EH (cell line): Measurements from ENCODE around the gene STKLD1.
"Not testable (repeated sequence)": the region's sequence is repeated elsewhere in the genome, so short reads cannot be mapped to it uniquely, and the experiment has no call there.

ENCODE experiments used
- DNase-seq: peaks from one replicate; pipeline ENCODE4 v3.0.0-alpha.2; 2015; ENCODE audit warnings: low read depth

Gene STKLD1

DNA sequence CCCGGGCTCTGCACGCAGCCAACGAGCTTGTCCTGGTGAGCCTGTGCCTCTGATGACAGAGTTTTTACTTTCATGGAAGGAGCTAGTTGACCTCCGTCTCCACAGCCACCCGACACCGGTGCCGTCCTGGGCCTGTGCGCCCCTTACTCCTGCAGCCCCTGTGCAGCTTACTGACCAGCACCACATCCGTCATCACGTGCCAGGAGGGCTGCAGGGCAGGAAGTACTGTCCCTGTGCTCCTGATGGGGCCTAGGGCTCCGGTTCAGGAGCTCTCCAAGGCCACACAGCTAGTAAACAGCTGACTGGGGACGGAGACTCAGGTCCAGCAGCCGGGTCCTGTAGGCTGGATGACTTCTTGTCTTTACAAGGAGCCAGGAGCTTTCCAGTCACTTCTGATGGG lies 10.2 kb downstream of the STKLD1 start:
- DNase-seq = no peak

DNA sequence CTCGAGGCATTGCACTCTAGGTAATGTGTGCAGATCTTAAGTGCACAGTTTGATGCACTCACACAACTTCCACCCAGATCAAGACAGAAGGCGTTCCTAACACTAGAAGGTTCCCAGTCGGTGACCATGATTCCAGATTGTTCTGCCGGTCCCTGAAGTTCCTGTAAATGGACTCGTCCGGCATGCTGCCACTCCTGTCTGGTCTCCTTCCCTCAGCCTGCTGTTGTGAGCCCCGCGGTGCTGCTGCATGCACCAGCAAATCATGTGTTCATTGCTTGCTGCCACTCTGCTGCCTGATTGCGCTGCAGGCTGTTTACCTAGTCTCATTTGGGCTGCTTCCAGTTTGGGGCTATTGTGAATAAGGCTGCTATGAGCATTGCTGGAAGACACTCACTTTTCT lies 11.5 kb downstream of the STKLD1 start:
- no peak for DNase-seq

DNA sequence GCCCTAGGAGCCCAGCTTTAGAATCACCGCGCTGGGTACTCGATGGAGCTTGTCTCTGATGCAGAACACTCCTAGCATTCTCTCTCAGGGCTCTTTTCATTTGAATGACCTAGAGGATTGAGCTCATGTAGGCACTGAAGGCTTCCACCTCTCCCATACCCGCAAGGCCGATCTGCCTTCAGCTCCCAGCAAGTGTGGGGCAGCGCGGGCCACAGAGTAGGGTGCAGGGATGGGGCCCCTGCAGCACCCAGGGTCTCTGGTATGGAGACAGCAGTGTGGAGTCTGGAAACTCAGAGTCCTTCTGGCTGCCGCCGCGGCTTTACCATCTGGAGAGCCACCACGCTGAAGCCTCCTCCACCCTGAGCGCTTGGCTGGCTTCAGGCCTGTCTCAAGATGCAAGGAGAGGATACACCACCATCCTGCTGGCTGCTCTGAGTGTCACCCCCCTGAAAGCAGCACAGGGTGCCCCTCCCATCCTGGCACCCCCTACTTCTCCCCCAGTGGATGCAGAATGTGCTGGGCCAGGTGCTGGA lies 12.9 kb downstream of the STKLD1 start:
- DNase-seq = no peak

DNA sequence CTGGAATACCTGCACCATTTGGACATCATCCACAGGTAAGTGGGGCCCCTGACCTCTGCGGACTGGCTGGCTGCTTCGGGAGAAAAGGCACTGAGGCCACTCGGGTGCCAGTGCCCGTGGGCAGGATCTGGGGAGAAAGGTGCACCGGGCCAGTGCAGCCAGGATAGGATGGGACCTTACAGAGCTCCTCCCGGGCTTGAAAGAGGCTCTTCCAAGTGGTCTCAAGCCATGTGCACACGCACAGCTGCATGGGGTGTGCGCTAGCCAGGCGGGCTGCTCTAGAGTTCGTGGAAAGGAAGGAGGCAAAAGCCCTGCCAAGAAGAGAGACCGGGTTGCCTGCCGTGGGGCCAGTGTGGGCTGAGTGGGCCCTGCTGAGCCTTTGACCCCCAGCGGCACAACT lies 13.4 kb downstream of the STKLD1 start:
- no peak for DNase-seq

DNA sequence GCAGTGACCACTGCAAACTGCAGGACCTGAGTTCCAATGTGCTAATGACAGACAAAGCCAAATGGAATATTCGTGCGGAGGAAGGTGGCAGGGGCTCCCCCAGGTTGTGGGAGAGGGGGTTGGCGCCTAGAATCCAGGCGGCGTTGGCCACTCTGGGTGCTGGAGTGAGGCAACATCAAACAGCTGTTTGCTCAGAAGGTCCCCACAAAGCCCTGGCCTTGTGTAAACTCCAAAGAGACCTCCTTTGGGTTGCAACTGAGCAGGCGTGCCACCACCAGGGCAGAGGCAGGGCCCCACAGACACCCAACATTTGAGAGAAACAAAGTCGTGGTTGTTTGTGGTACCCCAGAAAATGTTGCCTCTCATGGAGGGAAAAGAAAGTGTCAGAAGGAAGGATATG lies 14.5 kb downstream of the STKLD1 start:
- DNase-seq = no peak

DNA sequence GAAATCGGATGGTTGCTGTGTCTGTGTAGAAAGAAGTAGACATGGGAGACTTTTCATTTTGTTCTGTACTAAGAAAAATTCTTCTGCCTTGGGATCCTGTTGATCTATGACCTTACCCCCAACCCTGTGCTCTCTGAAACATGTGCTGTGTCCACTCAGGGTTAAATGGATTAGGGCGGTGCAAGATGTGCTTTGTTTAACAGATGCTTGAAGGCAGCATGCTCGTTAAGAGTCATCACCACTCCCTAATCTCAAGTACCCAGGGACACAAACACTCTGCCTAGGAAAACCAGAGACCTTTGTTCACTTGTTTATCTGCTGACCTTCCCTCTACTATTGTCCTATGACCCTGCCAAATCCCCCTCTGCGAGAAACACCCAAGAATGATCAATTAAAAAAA lies 15.3 kb downstream of the STKLD1 start:
- not testable (repeated sequence) for DNase-seq

DNA sequence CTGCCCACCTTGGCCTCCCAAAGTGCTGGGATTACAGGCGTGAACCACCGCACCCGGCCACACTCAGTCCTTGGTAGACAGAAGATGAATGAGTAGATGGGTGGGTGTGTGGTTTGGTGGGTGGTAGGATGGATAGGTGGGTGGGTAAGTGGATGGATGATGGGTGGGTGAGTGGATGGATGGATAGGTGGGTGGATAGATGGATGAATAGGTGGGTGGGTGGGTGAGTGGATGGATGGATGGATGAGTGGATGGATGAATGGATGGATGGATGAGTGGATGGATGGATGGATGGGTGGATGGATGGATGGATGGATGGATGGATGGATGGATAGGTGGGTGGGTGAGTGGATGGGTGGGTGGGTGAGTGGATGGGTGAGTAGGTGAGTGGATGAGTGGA lies 16.1 kb downstream of the STKLD1 start:
- DNase-seq = not testable (repeated sequence)

DNA sequence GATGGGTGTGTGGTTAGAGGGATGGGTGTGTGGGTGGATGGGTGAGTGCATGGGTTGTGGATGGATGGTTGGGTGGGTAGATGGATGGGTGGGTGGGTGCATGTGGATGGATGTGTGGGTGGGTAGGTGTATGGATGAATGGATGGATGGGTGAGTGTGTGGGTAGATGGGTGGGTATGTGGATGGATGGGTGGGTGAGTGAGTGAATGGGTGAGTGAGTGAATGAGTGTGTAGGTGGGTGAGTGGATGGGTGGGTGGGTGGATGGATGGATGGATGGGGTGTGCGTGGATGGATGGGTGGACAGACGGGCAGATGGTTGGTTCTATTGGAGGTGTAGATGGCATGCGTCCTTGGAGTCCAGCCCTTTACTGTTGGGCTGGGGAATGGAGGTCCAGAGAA lies 17.2 kb downstream of the STKLD1 start:
- no peak for DNase-seq

DNA sequence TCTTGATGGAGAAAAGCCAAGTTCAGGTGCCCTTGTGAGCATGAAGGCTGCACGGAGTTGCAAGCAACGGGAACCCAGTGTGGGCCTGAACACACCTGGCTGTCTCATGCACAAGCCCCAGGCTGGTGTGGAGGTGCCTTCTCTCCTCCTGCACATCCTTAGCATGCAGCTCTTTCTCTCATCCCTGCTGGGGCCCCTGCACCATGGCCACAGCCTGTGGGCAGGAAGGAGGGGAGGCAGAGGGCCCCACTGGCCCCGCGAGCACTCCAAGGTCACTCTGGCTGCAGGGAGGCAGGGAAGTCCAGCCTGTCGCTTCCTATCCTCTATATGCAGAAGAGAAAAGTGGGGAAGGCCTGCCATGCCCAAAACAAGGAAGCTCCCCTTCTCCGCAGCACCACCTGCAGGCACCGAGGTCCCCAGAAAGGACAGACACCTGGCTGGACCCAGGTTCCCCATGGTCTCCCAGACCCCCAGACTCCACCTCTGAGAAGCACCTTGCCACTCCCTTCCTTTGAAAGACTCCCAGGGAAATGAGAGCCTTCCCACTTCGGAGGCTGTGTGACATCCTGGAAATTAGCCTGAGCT lies 18.6 kb downstream of the STKLD1 start:
- no peak for DNase-seq

DNA sequence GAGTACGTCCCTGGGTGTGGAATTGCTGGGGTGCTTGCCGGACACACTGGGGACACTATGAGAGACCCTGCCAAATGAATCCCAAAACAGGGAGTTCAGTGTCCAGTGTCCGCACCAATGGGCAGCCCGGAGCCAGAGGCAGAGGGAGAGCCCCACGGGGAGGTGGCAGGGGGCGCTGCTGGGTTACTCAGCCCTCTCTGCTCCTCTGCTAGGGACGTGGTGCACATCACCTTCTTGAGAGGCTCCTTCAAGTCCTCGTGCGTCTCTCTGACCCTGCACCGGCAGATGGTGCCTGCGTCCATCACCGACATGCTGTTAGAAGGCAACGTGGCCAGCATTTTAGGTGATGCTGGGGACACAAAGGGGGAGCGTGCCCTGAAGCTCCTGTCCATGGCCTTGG lies 20.8 kb downstream of the STKLD1 start:
- DNase-seq = peak; percentile 33

DNA sequence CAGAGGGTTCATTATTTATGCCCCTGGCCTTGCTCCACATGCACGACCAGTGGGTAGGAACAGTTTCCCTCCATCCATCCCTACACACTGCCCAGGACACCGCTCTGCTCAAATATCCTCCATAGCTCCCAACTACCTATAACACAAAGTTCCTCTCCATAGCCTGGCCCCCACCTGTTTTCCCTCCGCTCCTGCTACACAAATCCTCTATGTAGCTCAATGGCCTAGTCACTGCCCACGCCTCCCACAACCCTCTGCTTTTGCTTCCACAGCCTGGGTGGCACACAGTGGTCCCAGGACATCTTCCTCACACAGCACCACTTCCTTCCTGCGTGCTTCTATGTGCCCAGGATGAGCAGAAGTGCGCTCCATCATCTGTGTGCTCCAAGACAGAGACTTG lies 21.2 kb downstream of the STKLD1 start:
- DNase-seq = no peak

DNA sequence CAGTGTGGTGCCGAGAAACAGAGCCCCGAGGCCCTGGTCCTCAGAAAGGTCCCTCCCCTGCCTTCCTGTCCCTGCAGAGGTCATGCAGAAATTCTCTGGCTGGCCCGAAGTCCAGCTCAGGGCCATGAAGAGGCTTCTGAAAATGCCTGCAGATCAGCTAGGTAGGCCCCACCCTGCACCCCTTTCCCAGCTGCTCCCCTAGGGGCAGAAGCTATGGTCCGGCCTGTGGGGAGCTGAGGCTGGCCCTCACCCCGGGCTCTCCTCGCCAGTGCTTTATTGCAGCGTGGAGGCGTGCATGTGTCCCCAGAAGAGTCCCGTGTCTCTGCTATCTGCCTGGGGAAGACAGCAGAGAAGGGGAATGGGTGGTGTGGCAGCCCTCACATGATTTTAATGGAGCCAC lies 21.7 kb downstream of the STKLD1 start:
- DNase-seq = no peak

DNA sequence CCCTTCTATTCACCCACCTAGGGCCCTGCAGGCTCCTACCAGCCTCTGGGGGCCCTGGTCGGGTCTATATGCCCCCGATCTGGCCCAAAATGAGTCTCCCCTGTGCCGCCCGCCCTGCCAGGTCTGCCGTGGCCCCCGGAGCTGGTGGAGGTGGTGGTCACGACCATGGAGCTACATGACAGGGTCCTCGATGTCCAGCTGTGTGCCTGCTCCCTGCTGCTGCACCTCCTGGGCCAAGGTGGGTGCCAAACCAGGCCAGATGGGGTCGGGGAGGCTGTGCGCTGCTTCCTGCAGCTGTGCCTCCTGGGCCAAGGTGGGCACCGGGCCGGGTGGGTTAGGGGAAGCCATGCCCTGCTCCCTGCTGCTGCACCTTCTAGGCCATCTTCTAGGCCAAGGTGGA lies 24.1 kb downstream of the STKLD1 start:
- no peak for DNase-seq

DNA sequence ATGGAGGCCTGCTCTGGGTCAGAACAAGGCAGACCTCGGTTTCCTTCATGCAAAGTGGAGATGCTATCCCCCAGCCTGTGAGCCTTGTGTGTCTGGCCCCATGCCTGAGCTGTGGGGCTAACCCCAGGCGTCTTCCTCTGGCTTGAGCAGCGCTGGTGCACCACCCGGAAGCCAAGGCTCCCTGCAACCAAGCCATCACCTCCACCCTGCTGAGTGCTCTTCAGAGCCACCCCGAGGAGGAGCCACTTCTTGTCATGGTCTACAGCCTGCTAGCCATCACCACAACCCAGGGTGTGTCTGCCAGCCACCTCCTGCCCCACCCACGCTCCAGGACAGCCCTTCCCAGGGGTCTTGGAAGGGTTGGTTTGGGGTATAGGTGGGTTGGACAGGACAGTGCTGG lies 25.4 kb downstream of the STKLD1 start:
- DNase-seq = no peak

DNA sequence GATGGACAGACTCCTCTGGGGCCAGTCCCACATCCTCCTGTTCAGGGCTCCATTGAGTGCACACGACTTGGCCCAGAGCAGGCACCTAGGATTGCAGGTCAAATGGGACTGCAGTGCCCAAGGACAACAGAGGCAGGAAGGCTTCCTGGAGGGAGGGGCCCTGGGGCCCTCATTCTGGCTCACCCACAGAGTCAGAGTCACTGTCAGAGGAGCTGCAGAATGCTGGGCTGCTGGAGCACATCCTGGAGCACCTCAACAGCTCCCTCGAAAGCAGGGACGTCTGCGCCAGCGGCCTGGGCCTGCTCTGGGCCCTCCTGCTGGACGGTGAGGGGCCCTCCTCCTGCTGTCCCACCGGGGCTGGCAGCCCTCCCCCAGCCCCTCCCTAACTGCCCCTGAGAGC lies 26.5 kb downstream of the STKLD1 start:
- DNase-seq = no peak

DNA sequence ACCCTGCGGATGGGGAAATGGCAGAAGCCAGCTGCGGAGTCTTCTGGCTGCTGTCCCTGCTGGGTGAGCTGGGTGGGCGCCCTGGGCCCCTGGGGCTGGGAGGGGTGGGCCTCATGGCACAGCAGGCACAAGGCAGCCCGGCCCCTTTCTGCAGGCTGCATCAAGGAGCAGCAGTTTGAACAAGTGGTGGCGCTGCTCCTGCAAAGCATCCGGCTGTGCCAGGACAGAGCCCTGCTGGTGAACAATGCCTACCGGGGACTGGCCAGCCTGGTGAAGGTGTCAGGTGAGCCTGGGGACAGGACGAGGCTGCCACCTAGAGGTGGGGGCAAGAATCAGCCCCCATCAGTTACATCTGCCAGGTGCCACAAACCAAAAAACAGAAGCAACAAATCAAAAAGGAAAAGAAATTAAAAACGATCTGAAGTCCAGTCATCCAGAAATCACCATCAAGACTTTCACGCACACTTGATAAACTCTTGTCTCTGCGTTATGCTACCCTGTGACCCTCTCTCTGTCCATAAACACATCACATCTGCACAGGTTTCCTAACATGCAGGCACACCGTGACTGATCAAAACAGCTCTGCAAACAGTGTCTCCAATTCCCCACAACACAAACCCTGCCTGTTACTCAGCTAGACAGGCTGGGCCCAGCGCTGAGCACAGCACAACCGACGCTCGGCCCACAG lies 27.7 kb downstream of the STKLD1 start:
- DNase-seq = peak; percentile 30

DNA sequence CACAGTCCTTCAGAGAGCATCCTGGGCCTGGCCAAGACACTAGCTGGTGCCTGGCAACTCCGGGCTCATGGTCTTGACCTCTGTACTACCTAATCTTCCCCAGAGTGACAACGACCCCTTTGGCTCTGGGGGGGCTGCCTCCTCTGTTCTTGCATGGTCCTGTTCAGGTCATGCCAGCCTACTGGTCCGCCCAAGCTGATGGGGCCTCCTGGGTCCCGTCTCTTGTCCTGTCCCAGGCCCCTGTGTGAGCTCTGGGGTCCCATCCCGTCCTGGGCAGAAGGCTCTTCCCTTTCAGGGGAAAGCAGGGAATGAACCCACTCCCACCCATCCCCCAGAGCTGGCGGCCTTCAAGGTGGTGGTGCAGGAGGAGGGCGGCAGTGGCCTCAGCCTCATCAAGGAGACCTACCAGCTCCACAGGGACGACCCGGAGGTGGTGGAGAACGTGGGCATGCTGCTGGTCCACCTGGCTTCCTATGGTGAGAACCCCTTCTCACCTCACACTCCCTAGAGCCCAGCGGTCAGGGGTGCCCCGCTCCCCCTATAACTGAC lies 28.4 kb downstream of the STKLD1 start:
- DNase-seq = no peak

DNA sequence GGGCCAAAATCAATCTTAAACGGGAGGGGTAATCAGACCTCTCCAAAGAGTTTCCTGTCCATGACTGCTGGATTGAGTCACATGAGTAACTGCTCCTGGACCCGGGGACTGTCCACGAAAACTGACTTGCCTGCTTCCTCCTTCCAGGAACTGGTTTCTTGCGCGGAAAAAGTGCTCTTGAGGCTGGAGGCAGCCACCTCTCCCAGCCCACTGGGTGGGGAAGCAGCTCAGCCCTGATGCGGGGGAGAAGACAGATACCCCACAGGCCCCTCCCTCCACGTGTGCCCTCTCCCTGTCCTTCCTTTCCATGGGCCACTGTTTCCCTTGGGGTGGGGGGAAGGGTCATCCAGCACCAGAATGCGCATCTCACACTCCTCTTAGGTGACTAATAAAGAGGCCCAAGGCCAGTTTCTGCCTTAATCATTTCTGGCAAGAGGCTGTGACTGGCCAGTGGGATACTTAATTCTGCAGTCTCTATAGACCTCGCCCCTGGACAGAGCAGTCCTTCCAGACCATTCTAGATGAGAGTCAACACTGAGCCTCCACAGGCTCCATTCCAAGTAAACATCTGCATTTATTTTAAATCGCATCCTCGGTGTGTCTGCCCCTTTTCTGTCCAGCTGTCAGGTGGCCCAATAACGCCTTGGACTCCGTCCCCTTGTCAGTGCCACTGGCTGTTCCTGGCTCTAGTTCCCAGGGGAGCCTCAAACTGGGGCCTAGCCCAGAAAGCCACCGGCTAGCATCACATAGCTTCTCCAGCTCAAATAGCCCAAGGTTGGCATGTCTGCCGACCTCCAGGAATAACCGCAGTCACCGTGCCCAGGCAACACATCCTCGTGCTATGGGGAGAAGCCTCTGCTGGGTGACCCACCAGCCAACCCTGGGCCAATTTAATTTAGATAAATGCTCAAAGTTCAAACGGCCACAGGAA lies 29.6 kb downstream of the STKLD1 start:
- DNase-seq = peak; percentile 13

DNA sequence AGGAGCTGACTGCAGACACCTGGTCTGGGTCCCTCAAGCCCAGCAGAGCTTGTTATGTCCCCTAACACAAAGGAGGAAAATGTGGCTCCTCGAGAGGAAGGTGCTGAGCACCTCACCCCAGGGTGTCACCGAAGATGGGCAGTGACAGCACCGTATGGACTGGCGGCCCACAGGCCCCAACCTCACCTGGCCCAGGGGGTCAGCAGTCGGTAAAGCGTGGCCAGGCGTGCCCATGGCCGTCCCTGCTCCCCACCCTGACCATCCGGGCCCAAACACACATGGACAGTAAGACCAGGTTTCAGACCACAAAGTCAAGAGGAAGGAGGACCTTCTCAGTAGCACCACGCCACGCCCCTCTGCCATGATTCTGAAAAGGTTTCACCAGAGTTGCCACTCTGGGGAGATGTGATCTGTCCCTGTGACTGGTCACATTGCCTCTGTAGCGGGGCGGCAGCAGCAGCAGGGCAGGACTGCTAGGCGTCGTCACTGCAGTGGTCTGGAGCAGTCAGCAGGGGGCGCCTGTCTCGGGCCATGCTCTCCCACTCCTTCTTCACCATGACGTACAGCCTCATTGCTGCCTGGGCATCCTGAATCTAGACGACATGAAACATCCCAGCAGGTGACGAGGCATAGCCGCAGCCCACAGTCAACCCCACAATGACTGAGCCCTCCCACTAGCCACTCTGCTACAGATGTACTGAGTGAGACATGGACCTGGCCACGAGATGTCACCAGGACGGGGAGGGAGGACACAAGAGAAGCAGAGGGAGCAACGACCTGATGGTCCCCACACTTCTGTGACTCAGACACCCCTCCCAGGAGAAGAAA lies 30.5 kb downstream of the STKLD1 start:
- peak; percentile 74 for DNase-seq

DNA sequence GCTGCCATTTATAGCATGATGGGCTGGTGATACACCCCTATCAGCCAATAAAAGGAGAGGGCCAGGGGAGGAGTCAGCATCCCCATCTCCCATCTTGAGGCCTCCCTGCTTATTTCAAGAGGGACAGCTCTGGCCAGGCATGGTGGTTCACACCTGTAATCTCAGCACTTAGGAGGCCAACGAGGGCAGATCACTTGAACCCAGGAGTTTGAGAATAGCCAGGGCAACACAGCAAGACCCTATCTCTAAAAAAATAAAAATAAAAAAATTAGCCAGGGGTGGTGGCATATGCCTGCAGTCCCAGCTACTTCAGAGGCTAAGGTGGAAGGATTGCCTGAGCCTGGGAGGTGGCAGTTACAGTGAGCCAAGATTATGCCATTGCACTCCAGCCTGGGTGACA lies 31.9 kb downstream of the STKLD1 start:
- DNase-seq = no peak

DNA sequence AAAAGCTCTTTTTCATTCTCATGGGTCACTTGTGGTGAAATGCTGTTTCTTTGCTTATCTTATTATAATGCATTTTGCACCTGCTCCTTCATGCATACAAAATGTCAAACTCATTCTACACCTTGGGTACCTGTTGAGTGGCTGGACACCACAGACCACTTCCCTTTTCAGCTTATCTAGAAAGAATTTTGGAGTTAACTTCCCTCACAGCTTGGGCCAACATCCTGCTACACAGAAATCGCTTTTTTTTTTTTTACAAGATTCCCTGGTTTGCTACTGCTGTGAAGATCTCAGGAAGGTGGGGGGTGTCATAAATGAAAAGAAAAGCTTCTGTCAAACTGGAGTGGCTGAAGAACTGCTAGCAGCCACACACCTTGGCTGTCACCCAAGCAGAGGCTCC lies 39.0 kb downstream of the STKLD1 start:
- DNase-seq = no peak
